ENCODE measurements around the gene TGIF2. TPM values are rescaled to one million over a fixed set of nuclear protein-coding genes. Genes with fewer than 3 reads are reported as not detected.

The TGIF2 gene
- total and polyA plus RNA-seq, 2 of the 4 experiments (the other 2 are of a cell fraction) = 9.7 to 12.7 TPM

DNA sequence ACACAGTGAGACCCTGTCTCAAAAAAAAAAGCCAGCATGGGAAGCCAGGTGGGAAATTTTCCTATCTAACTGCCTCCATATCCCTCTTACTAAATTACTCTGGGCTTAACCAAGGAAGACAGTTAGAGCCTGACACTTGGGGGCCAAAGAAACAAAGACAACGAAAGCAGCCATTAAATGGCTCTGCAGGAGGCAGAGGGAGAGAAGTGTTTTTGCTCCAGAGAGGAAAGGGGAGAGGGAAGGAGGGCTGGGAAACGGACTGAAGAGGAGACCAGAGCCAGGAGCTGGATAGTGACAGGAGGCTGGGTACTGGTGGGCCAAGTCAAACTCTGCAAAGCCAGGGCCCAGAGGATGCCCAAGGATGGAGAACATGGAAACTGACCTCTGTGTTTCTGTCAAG, 10.7 kb upstream of the TGIF2 start:
- WGBS, 2 experiments (ENCODE audit: extremely low coverage in 2 of 2, insufficient read length in 1 of 2) = 33% methylated on average over 2 of the region's 2 CpGs; no CpG with 5 or more reads in 1 of the 2 experiments
- H3K56ac ChIP-seq (ENCODE audit: extremely low read depth, insufficient read depth, low read length) = no peak overlapping the region
- no peak overlapping the region for H3K23ac ChIP-seq (ENCODE audit: low read depth, low read length)
- H3K9me1 ChIP-seq (ENCODE audit: insufficient read depth, low read length) = peaks cover 4% of the 10 kb centered on the region; the same call in 1 of the 2 replicates
- H3K27ac ChIP-seq (ENCODE audit: insufficient read depth, low read length) = no peak overlapping the region
- no peak overlapping the region for H4K8ac ChIP-seq (ENCODE audit: low read depth in 2 of 2, low read length in 2 of 2)
- no peaks in the 10 kb centered on the region for H3K36me3 ChIP-seq (ENCODE audit: control insufficient read depth, insufficient read depth, low read length)
- ChIA-PET POLR2A (ENCODE audit: unreplicated experiment) (no interaction called here), CTCF (no interaction called here)
- no peak overlapping the region for H2AFZ ChIP-seq (replicated peaks; ENCODE audit: low read length, poor library complexity)
- no peak overlapping the region for H4K91ac ChIP-seq (ENCODE audit: insufficient read depth, low read depth, low read length)
- H3K9ac ChIP-seq (ENCODE audit: low read depth, low read length) = no peak overlapping the region
- no TSS peak for BruUV-seq (replicated peaks)
- H3K14ac ChIP-seq (replicated peaks; ENCODE audit: low read depth, low read length) = no peak overlapping the region
- H4K5ac ChIP-seq (ENCODE audit: low read depth, low read length) = no peak overlapping the region
- no peaks in the 10 kb centered on the region for H3K4me1 ChIP-seq (ENCODE audit: control insufficient read depth, insufficient read depth, low read length)
- in situ Hi-C loops (cut with MboI; ENCODE audit: low sequenced_read_pairs) (no loop called here), dilution Hi-C loops (cut with HindIII; ENCODE audit: low sequenced_read_pairs, unreplicated experiment) (no loop called here), intact Hi-C loops (cut with micrococcal nuclease) (no loop called here)
- H2AK5ac ChIP-seq (ENCODE audit: low read depth, low read length) = no peak overlapping the region
- ATAC-seq (ENCODE audit: low read depth) (no peak), DNase-seq (no peak)
- H2BK120ac ChIP-seq (ENCODE audit: low read depth, low read length) = no peak overlapping the region
- H3K18ac ChIP-seq (ENCODE audit: low read depth, low read length) = no peak overlapping the region
- H3K9me3 ChIP-seq (ENCODE audit: control insufficient read depth, insufficient read depth, low read length) = peaks cover 6% of the 10 kb centered on the region
- no peaks in the 10 kb centered on the region for H3K27me3 ChIP-seq (ENCODE audit: control insufficient read depth, insufficient read depth, low read length)
- no peaks in the 10 kb centered on the region for H3K79me1 ChIP-seq (ENCODE audit: low read depth in 1 of 2, low read length in 2 of 2)
- H2AK9ac ChIP-seq (replicated peaks; ENCODE audit: low read depth, low read length, poor library complexity) = no peak overlapping the region
- H2BK15ac ChIP-seq (ENCODE audit: low read depth, low read length) = no peak overlapping the region
- no peak overlapping the region for H2BK20ac ChIP-seq (ENCODE audit: low read depth, low read length)
- TF ChIP-seq BHLHE40 (IDR thresholded peaks at IDR 0.05; ENCODE audit: low read depth, low read length) (no peak), ELK1 (IDR thresholded peaks at IDR 0.05; ENCODE audit: borderline replicate concordance, low read depth, low read length) (no peak), MAZ (IDR thresholded peaks at IDR 0.05; ENCODE audit: borderline replicate concordance, low read depth, low read length) (no peak)
- no peak overlapping the region for H3K4me3 ChIP-seq (ENCODE audit: insufficient read depth, low read depth, low read length)
- H3K4me2 ChIP-seq (ENCODE audit: low read depth, low read length) = no peak overlapping the region
- no peak overlapping the region for H3K4ac ChIP-seq (ENCODE audit: low read depth, low read length)
- no peaks in the 10 kb centered on the region for H4K20me1 ChIP-seq (ENCODE audit: insufficient read depth, low read length)
- H2BK5ac ChIP-seq (ENCODE audit: low read depth, low read length, poor library complexity, severe bottlenecking) = no peak overlapping the region

Data from IMR-90 (cell line).